Measurements from ENCODE around the gene TRAF3IP1.
"Not testable (repeated sequence)": the region's sequence is repeated elsewhere in the genome, so short reads cannot be mapped to it uniquely, and the experiment has no call there.

TRAF3IP1 gene

DNA sequence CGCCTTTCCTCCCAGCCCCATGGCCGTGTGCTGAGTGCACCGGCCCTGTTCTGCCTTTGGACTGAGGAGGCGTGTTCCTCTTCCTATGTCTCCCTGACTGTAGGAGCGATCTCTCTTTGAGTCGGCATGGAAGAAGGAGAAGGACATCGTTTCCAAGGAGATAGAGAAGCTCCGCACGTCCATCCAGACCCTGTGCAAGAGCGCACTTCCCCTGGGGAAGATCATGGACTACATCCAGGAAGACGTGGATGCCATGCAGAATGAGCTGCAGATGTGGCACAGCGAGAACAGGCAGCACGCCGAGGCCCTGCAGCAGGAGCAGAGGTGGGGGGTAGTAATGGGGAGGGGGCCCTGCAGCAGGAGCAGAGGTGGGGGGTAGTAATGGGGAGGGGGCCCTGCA is 77.0 kb downstream of the TRAF3IP1 start:
- TF ChIP-seq, protein P1, sequence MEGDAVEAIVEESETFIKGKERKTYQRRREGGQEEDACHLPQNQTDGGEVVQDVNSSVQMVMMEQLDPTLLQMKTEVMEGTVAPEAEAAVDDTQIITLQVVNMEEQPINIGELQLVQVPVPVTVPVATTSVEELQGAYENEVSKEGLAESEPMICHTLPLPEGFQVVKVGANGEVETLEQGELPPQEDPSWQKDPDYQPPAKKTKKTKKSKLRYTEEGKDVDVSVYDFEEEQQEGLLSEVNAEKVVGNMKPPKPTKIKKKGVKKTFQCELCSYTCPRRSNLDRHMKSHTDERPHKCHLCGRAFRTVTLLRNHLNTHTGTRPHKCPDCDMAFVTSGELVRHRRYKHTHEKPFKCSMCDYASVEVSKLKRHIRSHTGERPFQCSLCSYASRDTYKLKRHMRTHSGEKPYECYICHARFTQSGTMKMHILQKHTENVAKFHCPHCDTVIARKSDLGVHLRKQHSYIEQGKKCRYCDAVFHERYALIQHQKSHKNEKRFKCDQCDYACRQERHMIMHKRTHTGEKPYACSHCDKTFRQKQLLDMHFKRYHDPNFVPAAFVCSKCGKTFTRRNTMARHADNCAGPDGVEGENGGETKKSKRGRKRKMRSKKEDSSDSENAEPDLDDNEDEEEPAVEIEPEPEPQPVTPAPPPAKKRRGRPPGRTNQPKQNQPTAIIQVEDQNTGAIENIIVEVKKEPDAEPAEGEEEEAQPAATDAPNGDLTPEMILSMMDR (IDR thresholded peaks at IDR 0.05; ENCODE audit: borderline replicate concordance, control extremely low read depth, extremely low read depth, insufficient read depth, missing control alignments), result no peak
- in situ Hi-C loops (cut with MboI; ENCODE audit: low sequenced_read_pairs, unreplicated experiment), result no loop called here
- no peak for DNase-seq (ENCODE audit: low spot score)

DNA sequence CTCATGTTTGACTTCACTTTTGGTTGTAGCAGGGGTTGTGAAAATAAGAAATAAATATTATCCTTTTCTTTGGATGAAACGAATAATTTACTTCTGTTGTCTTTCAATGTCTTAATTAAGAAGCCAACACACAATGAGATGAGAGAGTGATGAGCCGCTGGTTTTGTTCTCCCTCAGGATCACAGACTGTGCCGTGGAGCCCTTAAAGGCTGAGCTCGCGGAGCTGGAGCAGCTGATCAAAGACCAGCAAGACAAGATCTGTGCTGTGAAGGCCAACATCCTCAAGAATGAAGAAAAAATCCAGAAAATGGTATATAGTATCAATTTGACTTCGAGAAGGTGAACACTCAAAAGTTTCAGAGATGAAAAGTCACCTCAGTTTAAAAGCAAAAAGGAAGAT is 78.3 kb downstream of the TRAF3IP1 start:
- no peak for DNase-seq (ENCODE audit: low spot score)
- in situ Hi-C loops (cut with MboI; ENCODE audit: low sequenced_read_pairs, unreplicated experiment), result no loop called here
- TF ChIP-seq, protein P1 (IDR thresholded peaks at IDR 0.05; ENCODE audit: borderline replicate concordance, control extremely low read depth, extremely low read depth, insufficient read depth, missing control alignments), result no peak

DNA sequence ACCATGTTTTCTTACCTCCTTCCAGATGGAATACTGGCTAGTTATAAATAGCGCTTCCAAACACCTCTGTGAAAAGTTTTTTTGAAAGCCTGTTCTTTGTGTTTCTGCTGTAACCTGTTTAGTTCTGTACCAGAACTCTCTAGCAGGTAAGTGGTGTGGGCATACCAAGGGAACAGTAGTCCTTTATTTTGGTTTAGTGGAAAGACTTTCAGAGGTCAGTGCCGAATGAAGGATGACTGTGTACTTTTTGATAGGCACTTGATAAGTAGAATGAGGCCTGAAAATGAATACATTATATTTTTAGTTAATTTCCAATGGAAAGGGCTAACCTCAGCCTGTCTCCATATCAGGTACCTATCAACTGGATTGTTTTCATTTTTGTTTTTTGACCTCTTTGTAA is 78.8 kb downstream of the TRAF3IP1 start:
- TF ChIP-seq, protein P1 (IDR thresholded peaks at IDR 0.05; ENCODE audit: borderline replicate concordance, control extremely low read depth, extremely low read depth, insufficient read depth, missing control alignments), result no peak
- no peak for DNase-seq (ENCODE audit: low spot score)
- in situ Hi-C loops (cut with MboI; ENCODE audit: low sequenced_read_pairs, unreplicated experiment), result no loop called here

DNA sequence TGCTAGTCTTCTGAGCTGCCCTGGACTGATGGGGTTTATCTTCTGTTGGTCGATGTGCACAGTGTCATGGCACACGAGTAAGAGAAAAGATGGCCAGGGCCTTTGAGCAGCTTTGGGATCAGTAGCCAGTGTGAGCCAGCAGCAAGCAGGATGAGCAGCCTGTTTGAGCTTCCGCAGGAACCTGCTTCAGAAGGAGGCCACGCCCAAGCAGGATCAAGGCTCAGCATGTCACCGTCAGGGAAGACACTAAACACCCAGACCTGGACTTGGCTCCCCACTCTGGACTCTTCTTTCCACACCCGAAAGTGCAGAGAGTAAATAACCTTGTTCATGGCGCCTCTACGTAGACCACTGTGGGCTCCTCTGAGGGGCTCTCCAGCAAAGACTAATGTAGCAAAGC is 81.2 kb downstream of the TRAF3IP1 start:
- in situ Hi-C loops (cut with MboI; ENCODE audit: low sequenced_read_pairs, unreplicated experiment), result no loop called here

DNA sequence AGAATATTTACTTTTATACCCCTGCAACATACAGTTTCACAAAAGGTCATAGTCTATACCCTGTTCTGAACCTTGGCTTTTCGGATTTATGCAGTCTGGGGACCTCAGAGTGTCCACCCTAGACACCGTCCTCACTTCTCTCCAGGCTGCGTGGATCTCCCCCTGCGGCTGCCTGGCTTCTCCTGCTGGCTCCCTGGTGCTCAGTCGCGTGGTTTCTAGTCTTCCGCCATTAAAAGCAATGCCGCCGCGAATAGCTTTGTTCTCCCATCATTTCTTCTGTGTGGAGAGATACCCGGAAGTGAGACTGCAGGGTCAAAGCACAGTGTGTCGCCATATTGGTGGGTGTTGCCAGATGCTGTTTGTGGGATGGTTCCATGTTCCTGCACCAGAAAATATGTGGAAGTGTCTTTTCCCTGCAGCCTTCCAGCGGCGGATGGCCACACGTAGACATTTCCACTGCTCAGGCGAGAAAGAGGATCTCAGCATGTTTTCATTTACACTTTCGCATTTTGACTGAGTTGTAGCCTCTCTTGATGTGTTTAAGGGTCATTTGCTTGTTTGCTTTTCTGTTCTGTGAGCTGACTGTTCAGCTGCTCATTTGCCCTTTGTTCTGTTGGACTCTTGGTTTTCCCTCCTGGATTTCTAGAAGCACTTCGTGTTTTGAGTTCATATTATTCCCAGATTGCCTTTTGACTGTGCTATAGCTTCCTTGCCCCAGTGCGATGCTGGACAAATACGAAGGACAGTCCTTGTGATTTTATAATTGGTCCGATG is 83.5 kb downstream of the TRAF3IP1 start:
- in situ Hi-C loops (cut with MboI; ENCODE audit: low sequenced_read_pairs, unreplicated experiment), result no loop called here
- TF ChIP-seq, protein P1 (IDR thresholded peaks at IDR 0.05; ENCODE audit: borderline replicate concordance, control extremely low read depth, extremely low read depth, insufficient read depth, missing control alignments), result no peak
- no peak for DNase-seq (ENCODE audit: low spot score)

More for the DNA sequence above, 81.2 kb downstream of the TRAF3IP1 start:
- no peak for DNase-seq (ENCODE audit: low spot score)
- TF ChIP-seq, protein P1 (IDR thresholded peaks at IDR 0.05; ENCODE audit: borderline replicate concordance, control extremely low read depth, extremely low read depth, insufficient read depth, missing control alignments), result no peak

DNA sequence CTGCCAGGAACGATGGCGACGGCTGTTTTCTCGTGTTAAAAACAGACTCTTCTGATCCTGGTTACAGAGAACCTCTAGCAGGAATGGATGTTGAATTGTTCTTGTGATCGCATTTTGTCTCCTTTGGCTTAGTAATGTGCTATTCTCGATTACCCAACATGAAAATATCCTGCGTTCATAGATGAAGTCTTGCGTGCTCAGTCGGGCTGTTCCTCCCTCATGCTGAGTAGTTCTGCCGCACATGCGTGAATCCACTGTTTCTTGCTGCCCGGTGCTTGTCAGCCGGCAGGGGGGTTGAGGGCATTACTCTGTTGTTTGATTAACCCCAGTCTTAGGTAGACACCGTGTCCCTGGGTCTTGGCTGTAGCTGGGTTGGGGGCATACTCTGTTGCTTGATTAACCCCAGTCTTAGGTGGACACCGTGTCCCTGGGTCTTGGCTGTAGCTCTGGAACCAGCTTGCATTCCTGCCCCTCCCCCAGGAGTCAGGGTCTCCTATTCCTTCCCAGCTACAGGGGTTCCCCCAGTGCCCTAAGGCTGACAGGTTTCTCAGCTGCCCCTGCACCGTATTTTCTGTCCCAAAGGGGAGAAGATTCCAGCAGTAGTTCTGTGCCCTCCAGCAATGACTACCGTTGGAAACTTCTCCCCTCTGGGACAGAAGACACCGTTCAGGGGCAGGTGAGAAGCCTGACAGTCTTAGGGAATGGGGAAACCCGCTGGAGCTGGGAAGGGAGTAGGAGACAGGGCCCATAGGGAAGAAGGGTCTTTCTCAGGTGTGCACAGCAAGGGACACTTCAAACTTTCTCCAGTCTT is 84.3 kb downstream of the TRAF3IP1 start:
- in situ Hi-C loops (cut with MboI; ENCODE audit: low sequenced_read_pairs, unreplicated experiment), result no loop called here
- no peak for DNase-seq (ENCODE audit: low spot score)
- TF ChIP-seq, protein P1 (IDR thresholded peaks at IDR 0.05; ENCODE audit: borderline replicate concordance, control extremely low read depth, extremely low read depth, insufficient read depth, missing control alignments), result no peak

DNA sequence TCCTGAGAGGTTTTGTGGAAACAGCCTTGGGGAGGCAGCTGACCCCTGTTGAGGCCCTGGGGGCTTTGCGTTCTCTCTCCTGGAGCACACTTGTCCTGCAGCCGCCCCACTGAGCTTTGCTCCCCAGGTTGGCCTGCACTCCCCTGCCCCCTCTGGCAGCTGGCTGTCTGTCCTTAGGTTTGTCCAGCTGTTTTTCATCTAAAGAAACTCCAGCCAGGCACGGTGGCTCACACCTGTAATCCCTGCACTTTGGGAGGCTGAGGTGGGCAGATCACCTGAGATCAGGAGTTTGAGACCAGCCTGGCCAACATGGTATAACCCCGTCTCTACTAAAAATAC is 84.9 kb downstream of the TRAF3IP1 start:
- DNase-seq (ENCODE audit: low spot score); in situ Hi-C loops (cut with MboI; ENCODE audit: low sequenced_read_pairs, unreplicated experiment): not testable (repeated sequence)
